Suppressor macrophage treated with lipopolysaccharide for 4 hours (primary cell): Measurements from ENCODE around the gene GDPD4.

Experiments used
- DNase-seq: peaks from one replicate; pipeline ENCODE4 v3.0.0-alpha.2; 2020

The GDPD4 gene

GRCh38 chr11:77171885-77172665, 129.4 kb downstream of the GDPD4 start:
- no peak for DNase-seq

GRCh38 chr11:77171254-77171653, 130.2 kb downstream of the GDPD4 start:
- no peak for DNase-seq

GRCh38 chr11:77170107-77170506, 131.4 kb downstream of the GDPD4 start:
- no peak for DNase-seq

- DNase-seq = no peak
These were observed 133.7 kb downstream of the GDPD4 start for GRCh38 chr11:77167791-77168190.

- no peak for DNase-seq
These were observed 134.3 kb downstream of the GDPD4 start for GRCh38 chr11:77167111-77167626.
